NCI-H1436 (cell line): ENCODE measurements around the gene SNX30.

Experiments used
- DNase-seq: peaks from one replicate; lab custom pipeline; 2025; lab: John Stamatoyannopoulos, UW

SNX30 gene

DNA sequence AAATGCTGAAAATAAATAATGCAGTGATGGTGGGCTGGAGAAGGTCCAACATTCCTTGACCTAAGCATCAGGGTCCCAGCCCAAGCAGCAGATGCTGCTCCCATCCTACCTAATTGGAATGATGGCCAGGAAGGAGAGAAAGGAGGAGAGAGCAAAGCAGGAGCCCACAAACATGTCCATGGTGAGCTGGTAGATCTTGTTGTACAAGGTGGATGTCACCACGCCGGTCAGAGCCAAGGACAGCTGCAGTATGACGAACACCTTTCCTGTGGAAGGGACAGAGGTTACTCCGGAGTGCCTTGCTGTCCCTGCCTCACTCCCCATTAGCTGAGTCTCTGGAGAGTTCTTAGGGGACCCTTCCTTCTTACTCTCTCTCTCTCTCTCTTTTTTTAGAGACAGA lies 135.8 kb downstream of the SNX30 start:
- DNase-seq, result no peak

DNA sequence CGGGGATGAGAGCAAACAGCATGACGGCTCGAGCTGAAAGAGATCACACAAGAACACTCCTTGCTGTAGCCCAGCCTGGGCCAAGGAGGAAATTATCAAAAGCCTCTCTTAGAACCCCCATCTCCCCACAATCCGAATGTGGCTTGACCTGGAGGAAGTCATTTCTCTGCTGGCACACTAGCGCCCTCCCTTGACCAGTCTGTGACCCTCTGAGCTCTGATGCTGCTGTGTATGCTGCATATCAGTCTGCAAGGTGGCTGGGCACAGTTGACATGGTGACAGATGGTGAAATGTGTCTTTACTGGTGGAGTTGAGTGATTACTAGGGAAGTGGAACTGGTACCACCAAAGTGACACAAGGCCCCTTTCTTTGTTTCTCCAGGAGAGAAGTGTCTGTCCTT lies 136.8 kb downstream of the SNX30 start:
- DNase-seq, result no peak

- DNase-seq, result no peak
These were observed 139.8 kb downstream of the SNX30 start, which contains the start of gene SLC46A2 for GRCh38 chr9:112890106-112891081. TSS of gene SLC46A2 (minus strand) at chr9:112890876. CDS start at chr9:112890681, 195 bp downstream.

GRCh38 chr9:112891521-112891920 lies 141.0 kb downstream of the SNX30 start:
- no peak for DNase-seq

- DNase-seq, result no peak
These were observed 142.4 kb downstream of the SNX30 start for GRCh38 chr9:112892981-112893380.

GRCh38 chr9:112894041-112894440 lies 143.5 kb downstream of the SNX30 start:
- no peak for DNase-seq

GRCh38 chr9:112894699-112895098 lies 144.1 kb downstream of the SNX30 start:
- DNase-seq, result no peak

GRCh38 chr9:112896131-112896530 lies 145.6 kb downstream of the SNX30 start:
- DNase-seq, result no peak

DNA sequence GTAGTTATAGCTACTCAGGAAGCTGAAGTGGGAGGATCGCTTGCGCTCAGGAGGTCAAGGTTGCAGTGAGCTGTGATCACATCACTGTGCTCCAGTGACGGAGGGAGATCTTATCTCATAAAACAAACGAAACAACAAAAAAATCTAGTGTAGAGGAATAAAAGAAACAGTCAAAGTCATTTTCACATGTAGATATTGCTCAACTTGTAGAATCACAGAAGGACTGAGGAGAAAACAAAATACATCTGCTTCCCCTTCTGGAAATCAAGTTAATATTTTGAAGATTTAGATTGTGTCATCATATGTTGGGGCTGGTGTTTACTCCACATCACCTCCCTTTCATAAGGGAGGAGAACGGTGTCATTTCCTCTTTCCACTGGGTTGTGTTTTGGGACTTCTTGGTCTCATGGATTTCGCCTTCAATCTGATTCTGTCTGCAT lies 148.3 kb downstream of the SNX30 start:
- DNase-seq, result no peak

- DNase-seq, result no peak
These were observed 149.9 kb downstream of the SNX30 start for GRCh38 chr9:112900488-112900887.

GRCh38 chr9:112900901-112901300 lies 150.3 kb downstream of the SNX30 start:
- DNase-seq, result no peak

DNA sequence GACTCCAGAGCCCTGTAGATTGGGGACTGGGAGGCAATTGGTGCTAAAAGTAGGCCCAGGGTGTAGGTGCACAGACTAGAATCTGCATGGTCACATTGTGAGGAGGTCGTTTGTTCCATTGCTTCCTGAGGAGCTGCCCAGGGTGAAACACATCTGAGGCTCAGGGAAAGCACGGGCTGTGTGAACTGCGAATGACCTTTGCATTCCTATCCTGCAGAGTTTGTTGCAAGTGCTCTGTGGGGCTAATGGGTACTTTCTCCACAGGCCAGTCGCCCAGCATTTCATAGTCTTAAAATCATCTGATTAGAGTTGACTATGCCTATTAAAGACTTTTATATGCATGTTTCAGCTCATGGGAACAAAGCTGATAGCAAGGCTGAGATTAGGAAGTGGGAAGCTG lies 154.5 kb downstream of the SNX30 start:
- no peak for DNase-seq

DNA sequence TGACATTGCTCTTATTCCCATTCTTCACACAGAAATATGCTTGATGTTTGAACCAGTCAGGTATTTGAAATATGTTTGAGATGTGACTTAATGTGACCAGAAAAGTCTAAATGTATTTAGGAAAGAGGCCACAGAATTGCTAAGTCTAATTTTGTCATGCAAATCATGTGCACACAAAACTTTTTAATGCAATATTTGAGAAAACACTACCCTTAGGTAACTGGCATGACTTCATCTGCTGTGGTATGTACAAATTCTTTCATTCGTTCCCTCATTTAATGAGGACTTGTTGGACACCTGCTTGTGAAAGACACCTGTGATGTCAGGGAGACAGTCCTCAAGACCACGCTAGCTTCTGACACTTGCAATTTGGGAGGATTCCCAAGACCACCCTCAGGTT lies 161.2 kb downstream of the SNX30 start:
- DNase-seq, result no peak

- DNase-seq, result no peak
These were observed 162.1 kb downstream of the SNX30 start for GRCh38 chr9:112912636-112913035.

DNA sequence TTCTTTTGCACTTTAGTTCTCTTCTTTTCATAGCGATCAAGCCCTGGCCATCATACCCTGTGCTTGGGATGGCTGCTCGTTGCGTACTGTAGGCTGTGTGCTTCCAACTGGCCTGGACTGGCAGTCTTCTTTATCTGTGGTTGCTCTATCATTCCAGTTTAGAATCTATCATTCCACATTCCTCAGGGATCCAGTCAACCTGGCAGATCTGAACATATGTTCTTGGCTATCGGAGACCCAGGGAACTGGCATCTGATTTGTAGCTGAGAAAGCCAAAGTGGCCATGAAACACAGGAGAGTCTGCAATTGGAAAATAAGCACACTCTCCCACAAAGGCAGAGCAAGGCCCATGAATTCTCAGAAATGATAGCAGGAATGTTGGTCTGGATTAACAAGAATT lies 162.8 kb downstream of the SNX30 start:
- no peak for DNase-seq

GRCh38 chr9:112914524-112914923 lies 164.0 kb downstream of the SNX30 start:
- no peak for DNase-seq

- no peak for DNase-seq
These were observed 166.8 kb downstream of the SNX30 start for GRCh38 chr9:112917047-112917986.

DNA sequence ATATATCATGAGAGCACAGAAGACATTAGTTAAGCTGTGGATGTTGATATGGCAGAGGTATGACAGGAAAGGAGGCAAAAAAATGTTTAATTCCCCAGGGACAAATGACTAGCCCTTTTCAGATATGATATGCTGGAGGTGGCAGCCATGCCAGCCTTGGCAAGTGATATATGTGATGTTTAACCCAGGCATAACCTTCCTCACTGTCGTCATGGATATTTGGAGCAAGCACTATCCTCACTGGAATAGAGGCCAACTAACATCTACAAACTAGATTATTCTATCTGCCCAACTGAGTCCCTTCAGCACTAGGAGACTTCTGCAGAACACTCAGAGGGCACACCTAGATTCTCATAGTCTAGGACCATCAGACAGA lies 167.4 kb downstream of the SNX30 start:
- no peak for DNase-seq

DNA sequence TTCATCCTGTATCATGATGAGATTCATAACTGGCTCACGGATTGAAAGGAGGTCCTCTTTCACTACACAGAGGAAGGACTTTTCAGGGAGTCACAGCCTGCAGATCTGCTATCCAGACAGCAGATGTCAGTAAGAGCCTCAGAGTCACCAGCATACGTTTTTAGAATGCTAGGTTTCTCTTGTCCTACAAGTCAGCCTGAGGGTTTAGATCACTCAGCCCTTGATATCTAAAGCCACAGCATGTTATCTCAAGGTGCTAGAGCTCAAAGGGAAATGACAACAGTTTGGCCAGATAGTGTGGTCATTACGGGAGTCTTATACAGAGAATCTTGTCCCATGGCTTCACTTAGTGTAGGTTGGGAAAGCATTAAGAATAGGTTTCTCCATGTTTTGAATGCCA lies 171.0 kb downstream of the SNX30 start:
- DNase-seq, result peak; percentile 2
